OCI-LY3 (cell line): ENCODE measurements around the gene ABCA2.

ENCODE experiments used
- EZH2phosphoT487 ChIP-seq: fragments of 200-600 bp; shearing (Covaris generic); IDR thresholded peaks from 2 replicates; pipeline ENCODE4 v1.6.1; 2018; ENCODE audit warnings: antibody characterized with exemption, mixed run types, low read depth
- TF ChIP-seq, protein P1 (sequence below): fragments of 200-600, 300-600 bp; sonication (generic); IDR thresholded peaks from 2 replicates; pipeline ENCODE4 v1.5.1; 2014; ENCODE audit warnings: antibody characterized with exemption, low read length, low read depth

DNA sequence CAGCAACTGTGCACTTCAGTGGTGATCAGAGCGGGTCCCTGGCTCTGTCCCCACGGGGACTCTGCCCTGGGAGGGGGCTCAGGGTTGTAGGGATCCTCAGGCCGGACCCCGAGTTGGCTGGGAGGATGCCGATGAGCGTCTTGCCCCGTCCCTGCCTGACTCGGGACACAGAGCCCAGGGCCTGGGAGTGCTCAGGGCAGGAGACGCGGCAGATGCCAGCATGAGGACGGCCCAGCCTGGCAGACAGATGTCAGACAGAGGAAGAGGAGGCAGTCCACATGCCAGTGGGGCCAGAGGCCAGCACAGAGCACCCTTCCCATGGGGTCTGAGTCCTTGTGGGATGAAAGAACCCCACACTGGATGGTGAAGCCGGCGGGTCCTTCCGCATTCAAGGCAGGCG is 64.7 kb downstream of the ABCA2 start:
- TF ChIP-seq, protein P1, sequence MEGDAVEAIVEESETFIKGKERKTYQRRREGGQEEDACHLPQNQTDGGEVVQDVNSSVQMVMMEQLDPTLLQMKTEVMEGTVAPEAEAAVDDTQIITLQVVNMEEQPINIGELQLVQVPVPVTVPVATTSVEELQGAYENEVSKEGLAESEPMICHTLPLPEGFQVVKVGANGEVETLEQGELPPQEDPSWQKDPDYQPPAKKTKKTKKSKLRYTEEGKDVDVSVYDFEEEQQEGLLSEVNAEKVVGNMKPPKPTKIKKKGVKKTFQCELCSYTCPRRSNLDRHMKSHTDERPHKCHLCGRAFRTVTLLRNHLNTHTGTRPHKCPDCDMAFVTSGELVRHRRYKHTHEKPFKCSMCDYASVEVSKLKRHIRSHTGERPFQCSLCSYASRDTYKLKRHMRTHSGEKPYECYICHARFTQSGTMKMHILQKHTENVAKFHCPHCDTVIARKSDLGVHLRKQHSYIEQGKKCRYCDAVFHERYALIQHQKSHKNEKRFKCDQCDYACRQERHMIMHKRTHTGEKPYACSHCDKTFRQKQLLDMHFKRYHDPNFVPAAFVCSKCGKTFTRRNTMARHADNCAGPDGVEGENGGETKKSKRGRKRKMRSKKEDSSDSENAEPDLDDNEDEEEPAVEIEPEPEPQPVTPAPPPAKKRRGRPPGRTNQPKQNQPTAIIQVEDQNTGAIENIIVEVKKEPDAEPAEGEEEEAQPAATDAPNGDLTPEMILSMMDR: no peak
- no peak for TF ChIP-seq EZH2phosphoT487
